ENCODE results near the gene TRMT10C.

TRMT10C gene

GRCh38 chr3:101542957-101543356, 18.7 kb upstream of the TRMT10C start:
- Histone ChIP-seq H3K4me1 (ENCODE audit: low read length) (no peaks in the 10 kb centered on the region), H2AFZ (ENCODE audit: low read length) (no peak overlapping the region), H3K4me2 (ENCODE audit: low read depth, low read length) (no peak overlapping the region), H4K20me1 (ENCODE audit: insufficient read depth, low read length) (no peaks in the 10 kb centered on the region), H3K9me3 (replicated peaks; ENCODE audit: insufficient read depth, low read length) (no peaks in the 10 kb centered on the region), H3K27ac (ENCODE audit: low read length) (no peak overlapping the region), H3K4me3 (ENCODE audit: low read length) (no peak overlapping the region), H3F3A (ENCODE audit: insufficient read depth, low read length) (no peaks in the 10 kb centered on the region), H3K9ac (ENCODE audit: low read length) (no peak overlapping the region), H3K36me3 (replicated peaks; ENCODE audit: insufficient read depth, low read length) (no peaks in the 10 kb centered on the region), H3K9me2 (replicated peaks; ENCODE audit: insufficient read depth, low read length) (no peaks in the 10 kb centered on the region), H3K79me2 (ENCODE audit: low read length) (no peaks in the 10 kb centered on the region), H3K27me3 (replicated peaks; ENCODE audit: insufficient read depth, low read length) (no peaks in the 10 kb centered on the region)
- no peak for DNase-seq
- TF ChIP-seq CTCF (IDR thresholded peaks at IDR 0.05; ENCODE audit: low read length) (no peak), EZH2phosphoT487 (IDR thresholded peaks at IDR 0.05; ENCODE audit: low read length) (no peak)

GRCh38 chr3:101544161-101544850, 17.4 kb upstream of the TRMT10C start:
- Histone ChIP-seq H3F3A (ENCODE audit: insufficient read depth, low read length) (no peaks in the 10 kb centered on the region), H3K27me3 (replicated peaks; ENCODE audit: insufficient read depth, low read length) (no peaks in the 10 kb centered on the region), H3K9me3 (replicated peaks; ENCODE audit: insufficient read depth, low read length) (no peaks in the 10 kb centered on the region), H3K4me2 (ENCODE audit: low read depth, low read length) (no peak overlapping the region), H3K9me2 (replicated peaks; ENCODE audit: insufficient read depth, low read length) (no peaks in the 10 kb centered on the region), H2AFZ (ENCODE audit: low read length) (no peak overlapping the region), H3K9ac (ENCODE audit: low read length) (no peak overlapping the region), H4K20me1 (ENCODE audit: insufficient read depth, low read length) (no peaks in the 10 kb centered on the region), H3K4me1 (ENCODE audit: low read length) (no peaks in the 10 kb centered on the region), H3K27ac (ENCODE audit: low read length) (no peak overlapping the region), H3K36me3 (replicated peaks; ENCODE audit: insufficient read depth, low read length) (no peaks in the 10 kb centered on the region), H3K79me2 (ENCODE audit: low read length) (no peaks in the 10 kb centered on the region), H3K4me3 (ENCODE audit: low read length) (no peak overlapping the region)
- no peak for DNase-seq
- no peak for TF ChIP-seq EZH2phosphoT487 (IDR thresholded peaks at IDR 0.05; ENCODE audit: low read length)
- no peak for TF ChIP-seq CTCF (IDR thresholded peaks at IDR 0.05; ENCODE audit: low read length)
- TF ChIP-seq EZH2 (optimal IDR thresholded peaks at IDR 0.05; ENCODE audit: low read depth, low read length), result no peak

DNA sequence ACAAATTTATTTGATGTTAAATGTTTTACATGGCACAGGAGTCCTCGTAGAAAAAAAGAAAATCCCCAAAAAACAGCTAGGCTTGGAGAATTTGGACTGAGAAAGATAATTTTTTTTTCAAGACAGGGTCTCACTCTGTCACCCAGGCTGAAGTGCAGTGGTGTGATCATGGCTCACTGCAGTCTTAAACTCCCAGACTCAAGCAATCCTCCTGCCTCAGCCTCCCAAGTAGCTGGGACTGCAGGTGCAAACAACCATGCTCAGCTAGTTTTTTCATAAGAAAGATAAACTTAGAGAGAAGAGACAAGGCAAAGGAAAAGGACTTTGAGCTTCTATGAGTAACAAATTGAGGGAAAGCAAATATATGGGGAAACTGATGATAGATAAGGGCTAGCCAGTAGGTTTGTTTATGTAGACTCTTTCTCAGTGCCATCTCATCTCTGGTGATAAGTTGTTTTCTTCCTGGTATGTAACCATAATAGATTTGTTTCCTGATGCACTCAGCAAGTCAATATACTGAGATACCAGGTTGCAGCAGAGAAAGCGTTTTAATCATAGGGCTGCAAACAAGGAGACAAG, 13.1 kb upstream of the TRMT10C start:
- Histone ChIP-seq H3K9me3 (replicated peaks; ENCODE audit: insufficient read depth, low read length) (no peaks in the 10 kb centered on the region), H4K20me1 (ENCODE audit: insufficient read depth, low read length) (no peaks in the 10 kb centered on the region), H3K4me1 (ENCODE audit: low read length) (no peaks in the 10 kb centered on the region), H3K27ac (ENCODE audit: low read length) (no peak overlapping the region), H3F3A (ENCODE audit: insufficient read depth, low read length) (no peaks in the 10 kb centered on the region), H3K4me2 (ENCODE audit: low read depth, low read length) (no peak overlapping the region), H3K79me2 (ENCODE audit: low read length) (no peaks in the 10 kb centered on the region), H3K4me3 (ENCODE audit: low read length) (no peak overlapping the region), H3K9ac (ENCODE audit: low read length) (no peak overlapping the region), H3K27me3 (replicated peaks; ENCODE audit: insufficient read depth, low read length) (no peaks in the 10 kb centered on the region), H2AFZ (ENCODE audit: low read length) (no peak overlapping the region), H3K36me3 (replicated peaks; ENCODE audit: insufficient read depth, low read length) (no peaks in the 10 kb centered on the region), H3K9me2 (replicated peaks; ENCODE audit: insufficient read depth, low read length) (no peaks in the 10 kb centered on the region)
- no peak for DNase-seq
- no peak for TF ChIP-seq CTCF (IDR thresholded peaks at IDR 0.05; ENCODE audit: low read length)
- no peak for TF ChIP-seq EZH2phosphoT487 (IDR thresholded peaks at IDR 0.05; ENCODE audit: low read length)
- no peak for TF ChIP-seq EZH2 (optimal IDR thresholded peaks at IDR 0.05; ENCODE audit: low read depth, low read length)
